Sigmoid colon (tissue), 3 donors: ENCODE data around the gene PRPS2.

Experiments
- POLR2A ChIP-seq, 2 donors: fragments of 450-650 bp; IDR thresholded peaks; one replicate each; pipeline ENCODE4 v1.6.1; 2016; ENCODE audit warnings: antibody characterized with exemption in 2 of 2, mild to moderate bottlenecking in 2 of 2, moderate library complexity in 2 of 2
- TF ChIP-seq, protein P1 (sequence below), 4 experiments: fragments of 450-650 bp in 3 of 4; fragments of 200-600 bp in 1 of 4; IDR thresholded peaks; one replicate each; pipeline ENCODE4 v1.5.1; 2016 to 2019; ENCODE audit warnings: antibody characterized with exemption in 4 of 4, mild to moderate bottlenecking in 3 of 4, moderate library complexity in 2 of 4

DNA sequence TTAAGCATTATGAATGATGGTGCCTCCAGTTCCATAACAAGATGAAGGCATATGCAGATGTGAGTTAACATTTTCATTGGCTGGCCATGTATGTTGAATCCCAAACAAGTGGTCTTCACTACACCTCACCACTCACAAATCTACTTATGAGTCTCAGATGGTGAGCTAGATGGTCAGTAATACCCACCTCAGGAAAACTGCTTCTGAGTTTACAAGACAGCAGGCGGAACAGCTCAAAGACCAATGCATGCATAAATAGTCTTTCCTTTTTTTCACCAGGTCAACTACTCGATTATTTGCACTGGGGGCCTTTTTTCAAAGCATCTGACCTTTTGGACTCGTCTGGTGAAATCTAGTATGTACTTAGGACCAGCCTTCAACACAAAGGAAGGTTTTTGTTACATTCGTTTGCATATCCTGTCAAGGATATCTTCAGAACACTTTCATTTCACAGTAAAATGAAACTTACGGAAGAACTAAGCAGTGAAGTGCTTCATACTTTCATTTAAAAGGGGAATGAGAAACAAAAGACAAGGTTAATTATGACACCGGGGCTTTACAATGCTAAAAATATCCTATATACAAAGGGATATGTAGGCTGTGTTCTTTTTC lies 52.6 kb downstream of the PRPS2 start:
- no peak for TF ChIP-seq POLR2A (IDR thresholded peaks at IDR 0.05)
- TF ChIP-seq, protein P1, sequence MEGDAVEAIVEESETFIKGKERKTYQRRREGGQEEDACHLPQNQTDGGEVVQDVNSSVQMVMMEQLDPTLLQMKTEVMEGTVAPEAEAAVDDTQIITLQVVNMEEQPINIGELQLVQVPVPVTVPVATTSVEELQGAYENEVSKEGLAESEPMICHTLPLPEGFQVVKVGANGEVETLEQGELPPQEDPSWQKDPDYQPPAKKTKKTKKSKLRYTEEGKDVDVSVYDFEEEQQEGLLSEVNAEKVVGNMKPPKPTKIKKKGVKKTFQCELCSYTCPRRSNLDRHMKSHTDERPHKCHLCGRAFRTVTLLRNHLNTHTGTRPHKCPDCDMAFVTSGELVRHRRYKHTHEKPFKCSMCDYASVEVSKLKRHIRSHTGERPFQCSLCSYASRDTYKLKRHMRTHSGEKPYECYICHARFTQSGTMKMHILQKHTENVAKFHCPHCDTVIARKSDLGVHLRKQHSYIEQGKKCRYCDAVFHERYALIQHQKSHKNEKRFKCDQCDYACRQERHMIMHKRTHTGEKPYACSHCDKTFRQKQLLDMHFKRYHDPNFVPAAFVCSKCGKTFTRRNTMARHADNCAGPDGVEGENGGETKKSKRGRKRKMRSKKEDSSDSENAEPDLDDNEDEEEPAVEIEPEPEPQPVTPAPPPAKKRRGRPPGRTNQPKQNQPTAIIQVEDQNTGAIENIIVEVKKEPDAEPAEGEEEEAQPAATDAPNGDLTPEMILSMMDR (IDR thresholded peaks at IDR 0.05), result no peak
